MM.1S (cell line): Measurements from ENCODE around the gene MPZL1.

Experiments
- DNase-seq: peaks from one replicate; pipeline ENCODE4 v3.0.0-alpha.2; 2015
- H2AFZ ChIP-seq: fragments of 300-600 bp; sonication (generic); 2 replicates; pipeline ENCODE4 v1.6.0; 2016; ENCODE audit warnings: antibody characterized with exemption, low read length
- H3F3A ChIP-seq: fragments of 300-600 bp; sonication (generic); 2 replicates; pipeline ENCODE4 v1.6.1; 2016; ENCODE audit warnings: mild to moderate bottlenecking, antibody characterized with exemption, low read length, moderate library complexity, mixed read lengths; ENCODE audit not compliant: insufficient read depth
- H3K27ac ChIP-seq: fragments of 300-600 bp; sonication (generic); 2 replicates; pipeline ENCODE4 v1.5.1; 2016; ENCODE audit warnings: mild to moderate bottlenecking, low read length
- H3K27me3 ChIP-seq: fragments of 300-600 bp; sonication (generic); replicated peaks from 2 replicates; pipeline ENCODE4 v1.6.0; 2016; ENCODE audit warnings: low read length; ENCODE audit not compliant: insufficient read depth
- H3K36me3 ChIP-seq: fragments of 300-600 bp; sonication (generic); replicated peaks from 2 replicates; pipeline ENCODE4 v1.6.1; 2016; ENCODE audit warnings: mild to moderate bottlenecking, low read length, mixed read lengths; ENCODE audit not compliant: insufficient read depth
- H3K4me1 ChIP-seq: fragments of 300-600 bp; sonication (generic); 2 replicates; pipeline ENCODE4 v1.6.1; 2016; ENCODE audit warnings: low read length, mixed read lengths
- H3K4me2 ChIP-seq: fragments of 300-600 bp; sonication (generic); 2 replicates; pipeline ENCODE4 v1.6.0; 2016; ENCODE audit warnings: low read depth, low read length
- H3K4me3 ChIP-seq: fragments of 300-600 bp; sonication (generic); 2 replicates; pipeline ENCODE4 v1.5.1; 2016; ENCODE audit warnings: low read length, mixed read lengths
- H3K79me2 ChIP-seq: fragments of 300-600 bp; sonication (generic); 2 replicates; pipeline ENCODE4 v1.6.1; 2016; ENCODE audit warnings: mixed run types, low read length, mixed read lengths
- H3K9ac ChIP-seq: fragments of 300-600 bp; sonication (generic); 2 replicates; pipeline ENCODE4 v1.6.1; 2016; ENCODE audit warnings: low read length, mixed read lengths
- H3K9me2 ChIP-seq: fragments of 300-600 bp; sonication (generic); replicated peaks from 2 replicates; pipeline ENCODE4 v1.6.1; 2016; ENCODE audit warnings: mild to moderate bottlenecking, low read length, mixed read lengths; ENCODE audit not compliant: insufficient read depth
- H3K9me3 ChIP-seq: fragments of 300-600 bp; sonication (generic); replicated peaks from 2 replicates; pipeline ENCODE4 v1.6.1; 2016; ENCODE audit warnings: mild to moderate bottlenecking, low read length, mixed read lengths; ENCODE audit not compliant: insufficient read depth
- H4K20me1 ChIP-seq: fragments of 300-600 bp; sonication (generic); 2 replicates; pipeline ENCODE4 v1.6.1; 2016; ENCODE audit warnings: mild to moderate bottlenecking, low read length, moderate library complexity, mixed read lengths; ENCODE audit not compliant: insufficient read depth
- EZH2 ChIP-seq: fragments of 300-600 bp; sonication (generic); optimal IDR thresholded peaks from 2 replicates; pipeline ENCODE3; 2017; ENCODE audit warnings: low read depth, mild to moderate bottlenecking, antibody characterized with exemption, low read length, mixed read lengths
- EZH2phosphoT487 ChIP-seq: fragments of 300-600 bp; sonication (generic); IDR thresholded peaks from 2 replicates; pipeline ENCODE4 v1.6.1; 2018; ENCODE audit warnings: antibody characterized with exemption, low read length
- TF ChIP-seq, protein P1 (sequence below): fragments of 300-600 bp; sonication (generic); IDR thresholded peaks from 2 replicates; pipeline ENCODE4 v1.5.1; 2016; ENCODE audit warnings: antibody characterized with exemption, low read length, mixed read lengths

The MPZL1 gene

DNA sequence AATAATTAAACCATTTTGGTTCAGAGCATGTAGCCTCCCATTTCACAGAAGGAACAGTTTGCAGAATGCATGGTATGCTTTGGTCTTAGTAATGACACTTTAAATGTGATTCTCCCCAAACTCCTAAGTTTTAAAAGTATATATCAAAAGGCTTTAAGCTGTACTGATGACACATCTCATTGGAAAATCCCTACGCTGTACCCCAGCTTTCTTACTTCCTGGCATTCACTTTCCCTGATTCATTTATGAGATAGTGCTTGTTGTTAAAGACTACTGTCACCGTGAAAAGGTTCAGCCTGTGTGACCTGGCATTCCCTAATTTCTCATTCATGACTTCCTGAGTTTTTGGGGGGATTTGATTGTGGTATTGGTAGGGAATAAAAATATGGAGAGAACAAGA lies 53.4 kb downstream of the MPZL1 start:
- no peaks in the 10 kb centered on the region for H3K9me3 ChIP-seq
- no peak overlapping the region for H3K4me2 ChIP-seq
- TF ChIP-seq EZH2: no peak
- DNase-seq: no peak
- no peaks in the 10 kb centered on the region for H3F3A ChIP-seq
- no peaks in the 10 kb centered on the region for H3K9me2 ChIP-seq
- H3K9ac ChIP-seq: no peak overlapping the region
- no peaks in the 10 kb centered on the region for H3K36me3 ChIP-seq
- no peaks in the 10 kb centered on the region for H3K79me2 ChIP-seq
- no peaks in the 10 kb centered on the region for H4K20me1 ChIP-seq
- no peak overlapping the region for H2AFZ ChIP-seq
- no peak overlapping the region for H3K27ac ChIP-seq
- H3K4me1 ChIP-seq: no peaks in the 10 kb centered on the region
- H3K4me3 ChIP-seq: no peak overlapping the region
- no peaks in the 10 kb centered on the region for H3K27me3 ChIP-seq

- no peak overlapping the region for H3K4me3 ChIP-seq
- H3K9me2 ChIP-seq: no peaks in the 10 kb centered on the region
- DNase-seq: no peak
- H3K36me3 ChIP-seq: no peaks in the 10 kb centered on the region
- H3K9me3 ChIP-seq: no peaks in the 10 kb centered on the region
- no peaks in the 10 kb centered on the region for H3K4me1 ChIP-seq
- no peak overlapping the region for H3K4me2 ChIP-seq
- H3K79me2 ChIP-seq: no peaks in the 10 kb centered on the region
- no peak overlapping the region for H2AFZ ChIP-seq
- no peak for TF ChIP-seq EZH2phosphoT487
- TF ChIP-seq, protein P1, sequence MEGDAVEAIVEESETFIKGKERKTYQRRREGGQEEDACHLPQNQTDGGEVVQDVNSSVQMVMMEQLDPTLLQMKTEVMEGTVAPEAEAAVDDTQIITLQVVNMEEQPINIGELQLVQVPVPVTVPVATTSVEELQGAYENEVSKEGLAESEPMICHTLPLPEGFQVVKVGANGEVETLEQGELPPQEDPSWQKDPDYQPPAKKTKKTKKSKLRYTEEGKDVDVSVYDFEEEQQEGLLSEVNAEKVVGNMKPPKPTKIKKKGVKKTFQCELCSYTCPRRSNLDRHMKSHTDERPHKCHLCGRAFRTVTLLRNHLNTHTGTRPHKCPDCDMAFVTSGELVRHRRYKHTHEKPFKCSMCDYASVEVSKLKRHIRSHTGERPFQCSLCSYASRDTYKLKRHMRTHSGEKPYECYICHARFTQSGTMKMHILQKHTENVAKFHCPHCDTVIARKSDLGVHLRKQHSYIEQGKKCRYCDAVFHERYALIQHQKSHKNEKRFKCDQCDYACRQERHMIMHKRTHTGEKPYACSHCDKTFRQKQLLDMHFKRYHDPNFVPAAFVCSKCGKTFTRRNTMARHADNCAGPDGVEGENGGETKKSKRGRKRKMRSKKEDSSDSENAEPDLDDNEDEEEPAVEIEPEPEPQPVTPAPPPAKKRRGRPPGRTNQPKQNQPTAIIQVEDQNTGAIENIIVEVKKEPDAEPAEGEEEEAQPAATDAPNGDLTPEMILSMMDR: no peak
- no peak for TF ChIP-seq EZH2
- H4K20me1 ChIP-seq: no peaks in the 10 kb centered on the region
- no peak overlapping the region for H3K9ac ChIP-seq
- H3K27ac ChIP-seq: no peak overlapping the region
- H3K27me3 ChIP-seq: no peaks in the 10 kb centered on the region
- no peaks in the 10 kb centered on the region for H3F3A ChIP-seq
These were observed 54.4 kb downstream of the MPZL1 start for GRCh38 chr1:167776151-167776550.

- Histone ChIP-seq H3K27ac (no peak overlapping the region), H3K9me2 (no peaks in the 10 kb centered on the region), H2AFZ (no peak overlapping the region), H3K4me1 (no peaks in the 10 kb centered on the region), H3K9me3 (no peaks in the 10 kb centered on the region), H3K27me3 (no peaks in the 10 kb centered on the region), H3K36me3 (no peaks in the 10 kb centered on the region), H3F3A (no peaks in the 10 kb centered on the region), H3K79me2 (no peaks in the 10 kb centered on the region), H3K9ac (no peak overlapping the region), H3K4me2 (no peak overlapping the region), H3K4me3 (no peak overlapping the region), H4K20me1 (no peaks in the 10 kb centered on the region)
- no peak for DNase-seq
- TF ChIP-seq EZH2phosphoT487: no peak
- TF ChIP-seq, protein P1: no peak
- TF ChIP-seq EZH2: no peak
These were observed 55.0 kb downstream of the MPZL1 start for GRCh38 chr1:167776616-167777268.

- Histone ChIP-seq H3K4me2 (no peak overlapping the region), H3K27ac (no peak overlapping the region), H3K79me2 (no peaks in the 10 kb centered on the region), H3K9ac (no peak overlapping the region), H3F3A (no peaks in the 10 kb centered on the region), H4K20me1 (no peaks in the 10 kb centered on the region), H3K9me2 (no peaks in the 10 kb centered on the region), H3K27me3 (no peaks in the 10 kb centered on the region), H3K4me3 (no peak overlapping the region), H3K36me3 (no peaks in the 10 kb centered on the region), H3K4me1 (no peaks in the 10 kb centered on the region), H2AFZ (no peak overlapping the region), H3K9me3 (no peaks in the 10 kb centered on the region)
- DNase-seq: no peak
- TF ChIP-seq, protein P1: no peak
- no peak for TF ChIP-seq EZH2
- TF ChIP-seq EZH2phosphoT487: no peak
These were observed 55.5 kb downstream of the MPZL1 start for GRCh38 chr1:167777269-167777650.
